ENCODE measurements around the gene RASEF.

DNA sequence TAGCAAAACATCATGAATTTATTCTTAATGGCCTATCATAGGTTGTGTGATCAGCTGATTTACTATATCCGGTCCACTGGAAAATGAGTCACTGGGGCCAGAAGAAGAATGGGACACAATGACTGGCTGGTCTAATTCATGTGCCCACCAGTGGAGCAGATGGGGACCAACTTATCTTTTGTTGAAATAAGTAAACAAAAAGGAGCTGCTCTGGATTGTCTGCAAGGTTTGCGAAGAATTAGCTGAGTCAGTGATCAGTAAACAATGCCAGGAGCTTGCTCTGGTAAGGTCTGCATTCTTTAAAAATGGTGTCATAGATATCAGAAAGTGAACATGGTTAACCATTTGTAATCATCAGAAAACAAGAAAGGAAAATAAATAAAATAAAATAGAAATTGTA lies 128.0 kb downstream of the RASEF start:
- TF ChIP-seq, protein P1, sequence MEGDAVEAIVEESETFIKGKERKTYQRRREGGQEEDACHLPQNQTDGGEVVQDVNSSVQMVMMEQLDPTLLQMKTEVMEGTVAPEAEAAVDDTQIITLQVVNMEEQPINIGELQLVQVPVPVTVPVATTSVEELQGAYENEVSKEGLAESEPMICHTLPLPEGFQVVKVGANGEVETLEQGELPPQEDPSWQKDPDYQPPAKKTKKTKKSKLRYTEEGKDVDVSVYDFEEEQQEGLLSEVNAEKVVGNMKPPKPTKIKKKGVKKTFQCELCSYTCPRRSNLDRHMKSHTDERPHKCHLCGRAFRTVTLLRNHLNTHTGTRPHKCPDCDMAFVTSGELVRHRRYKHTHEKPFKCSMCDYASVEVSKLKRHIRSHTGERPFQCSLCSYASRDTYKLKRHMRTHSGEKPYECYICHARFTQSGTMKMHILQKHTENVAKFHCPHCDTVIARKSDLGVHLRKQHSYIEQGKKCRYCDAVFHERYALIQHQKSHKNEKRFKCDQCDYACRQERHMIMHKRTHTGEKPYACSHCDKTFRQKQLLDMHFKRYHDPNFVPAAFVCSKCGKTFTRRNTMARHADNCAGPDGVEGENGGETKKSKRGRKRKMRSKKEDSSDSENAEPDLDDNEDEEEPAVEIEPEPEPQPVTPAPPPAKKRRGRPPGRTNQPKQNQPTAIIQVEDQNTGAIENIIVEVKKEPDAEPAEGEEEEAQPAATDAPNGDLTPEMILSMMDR (IDR thresholded peaks at IDR 0.05): no peak
- TF ChIP-seq POLR2AphosphoS5 (IDR thresholded peaks at IDR 0.05): no peak

Data from prostate gland (tissue), 2 donors.